GM23338 (cell line): ENCODE data around the gene ZEB2. TPM values are rescaled to one million over a fixed set of nuclear protein-coding genes. Genes with fewer than 3 reads are reported as not detected.

ENCODE experiments used
- ATAC-seq: fragments of 200-7000 bp; cut with Tn5 transposase; 3 replicates; pipeline ENCODE4 v1.9.1; 2020
- DNase-seq: peaks from one replicate; pipeline ENCODE4 v3.0.0-alpha.2; 2015; ENCODE audit warnings: low spot score
- H2AFZ ChIP-seq: fragments of 200-600 bp; sonication (generic); 2 replicates; pipeline ENCODE4 v1.8.0; 2016; ENCODE audit warnings: antibody characterized with exemption, mild to moderate bottlenecking, moderate library complexity
- H3F3A ChIP-seq: fragments of 200-600 bp; sonication (generic); replicated peaks from 2 replicates; pipeline ENCODE4 v1.8.0; 2017; ENCODE audit warnings: antibody characterized with exemption, mixed run types, low read depth
- H3K27ac ChIP-seq: fragments of 200-600 bp; sonication (generic); 2 replicates; pipeline ENCODE4 v1.6.1; 2016; ENCODE audit warnings: low read depth
- H3K27me3 ChIP-seq: fragments of 200-600 bp; sonication (generic); 2 replicates; pipeline ENCODE4 v1.8.0; 2016; ENCODE audit warnings: mild to moderate bottlenecking, mixed run types, moderate library complexity; ENCODE audit not compliant: insufficient read depth
- H3K36me3 ChIP-seq: fragments of 200-600 bp; sonication (generic); 2 replicates; pipeline ENCODE4 v1.8.0; 2016; ENCODE audit warnings: mild to moderate bottlenecking; ENCODE audit not compliant: insufficient read depth
- H3K4me1 ChIP-seq: fragments of 200-600 bp; sonication (generic); 2 replicates; pipeline ENCODE4 v1.8.0; 2016; ENCODE audit warnings: mild to moderate bottlenecking, moderate library complexity; ENCODE audit not compliant: insufficient read depth
- H3K4me2 ChIP-seq: fragments of 200-600 bp; sonication (generic); 2 replicates; pipeline ENCODE4 v1.7.1; 2017; ENCODE audit warnings: mixed run types
- H3K4me3 ChIP-seq: fragments of 200-600 bp; sonication (generic); 2 replicates; pipeline ENCODE4 v1.6.1; 2016; ENCODE audit warnings: mixed run types
- H3K79me2 ChIP-seq: fragments of 200-600 bp; sonication (generic); replicated peaks from 2 replicates; pipeline ENCODE4 v1.8.0; 2017; ENCODE audit warnings: mild to moderate bottlenecking; ENCODE audit not compliant: insufficient read depth
- H3K9me2 ChIP-seq: fragments of 200-600 bp; sonication (generic); 2 replicates; pipeline ENCODE4 v1.8.0; 2017; ENCODE audit not compliant: insufficient read depth
- H4K20me1 ChIP-seq: fragments of 200-600 bp; sonication (generic); replicated peaks from 2 replicates; pipeline ENCODE4 v1.8.0; 2017; ENCODE audit warnings: mild to moderate bottlenecking; ENCODE audit not compliant: insufficient read depth
- H3K27ac Mint-ChIP-seq: 2 replicates; pipeline ENCODE4 v1.8.0; 2020; ENCODE audit warnings: inconsistent platforms, mild to moderate bottlenecking, moderate library complexity, mixed read lengths
- H3K27me3 Mint-ChIP-seq: 3 replicates; pipeline ENCODE4 v1.8.0; 2022; ENCODE audit warnings: low read depth, mild to moderate bottlenecking, moderate library complexity, mixed read lengths, inconsistent platforms; ENCODE audit not compliant: insufficient read depth, poor library complexity
- H3K36me3 Mint-ChIP-seq: 3 replicates; pipeline ENCODE4 v1.8.0; 2021; ENCODE audit warnings: low read depth, mild to moderate bottlenecking, inconsistent platforms, moderate library complexity, mixed read lengths
- H3K4me1 Mint-ChIP-seq: 3 replicates; pipeline ENCODE4 v1.8.0; 2020; ENCODE audit warnings: mild to moderate bottlenecking, inconsistent platforms, mixed read lengths
- H3K4me3 Mint-ChIP-seq: 3 replicates; pipeline ENCODE4 v1.8.0; 2021; ENCODE audit warnings: moderate library complexity, mild to moderate bottlenecking, inconsistent platforms, mixed read lengths
- H3K9me3 Mint-ChIP-seq: 3 replicates; pipeline ENCODE4 v1.8.0; 2020; ENCODE audit warnings: moderate library complexity, mild to moderate bottlenecking, inconsistent platforms, mixed read lengths
- CREB1 ChIP-seq: fragments of 250-450 bp; sonication (Bioruptor Pico); IDR thresholded peaks from 2 replicates; pipeline ENCODE4 v1.5.0; 2020; ENCODE audit warnings: low read depth, mild to moderate bottlenecking, moderate library complexity
- ETS1 ChIP-seq: IDR thresholded peaks from 2 replicates; pipeline ENCODE4 v1.6.1; 2016; ENCODE audit warnings: antibody characterized with exemption
- EZH2 ChIP-seq: fragments of 200-600 bp; sonication (generic); IDR thresholded peaks from one replicate; pipeline ENCODE4 v1.8.0; 2017; ENCODE audit warnings: antibody characterized with exemption, mild to moderate bottlenecking, low read depth; ENCODE audit not compliant: unreplicated experiment
- EZH2phosphoT487 ChIP-seq: fragments of 200-600 bp; sonication (generic); IDR thresholded peaks from one replicate; pipeline ENCODE4 v1.8.1; 2018; ENCODE audit warnings: antibody characterized with exemption; ENCODE audit not compliant: unreplicated experiment
- NANOG ChIP-seq: IDR thresholded peaks from 2 replicates; pipeline ENCODE4 v1.6.1; 2016; ENCODE audit warnings: antibody characterized with exemption, borderline replicate concordance
- POLR2AphosphoS5 ChIP-seq: IDR thresholded peaks from 2 replicates; pipeline ENCODE4 v1.6.1; 2016; ENCODE audit warnings: antibody characterized with exemption, low read depth
- STAT1 ChIP-seq: IDR thresholded peaks from one replicate; pipeline ENCODE4 v1.6.1; 2016; ENCODE audit warnings: antibody characterized with exemption; ENCODE audit not compliant: unreplicated experiment
- ZNF114 ChIP-seq: fragments of 250-450 bp; sonication (Bioruptor Pico); IDR thresholded peaks from 2 replicates; pipeline ENCODE4 v1.5.0; 2020; ENCODE audit warnings: mild to moderate bottlenecking, moderate library complexity
- ZNF462 ChIP-seq: fragments of 250-450 bp; sonication (Bioruptor Pico); IDR thresholded peaks from 2 replicates; pipeline ENCODE4 v1.5.0; 2020; ENCODE audit warnings: mild to moderate bottlenecking, moderate library complexity
- polyA plus RNA-seq: library from polyadenylated mRNA; unstranded; fragments of >200 nt; fragmentation: Nextera tagmentation; extraction: Ambion mirVana; gene quantifications from 2 replicates; pipeline ENCODE4 v1.2.1, GENCODE V29; 2016
- total RNA-seq: library from RNA; depleted of rRNA; stranded (reverse); fragments of >200 nt; shearing (Covaris generic); gene quantifications from 2 replicates; pipeline ENCODE4 v1.2.3, GENCODE V29; 2014
- TF ChIP-seq, protein P1 (sequence below), 2 experiments: fragments of 200-600 bp in 1 of 2; sonication (generic) in 1 of 2; conservative IDR thresholded peaks; 2 replicates each; pipeline versions ENCODE4 v1.5.1 to v1.6.1; 2016 to 2017; ENCODE audit warnings: antibody characterized with exemption in 2 of 2, low read depth in 2 of 2, mild to moderate bottlenecking in 2 of 2, moderate library complexity in 1 of 2

ZEB2 gene
- total and polyA plus RNA-seq, 2 experiments from 2014 or later, result 0.45 TPM; not detected in 1

GRCh38 chr2:144426355-144426754, 93.6 kb downstream of the ZEB2 start:
- H3K4me1 Mint-ChIP-seq, result peaks cover 19% of the 10 kb centered on the region
- H4K20me1 ChIP-seq, result no peaks in the 10 kb centered on the region
- no peaks in the 10 kb centered on the region for H3F3A ChIP-seq
- no peaks in the 10 kb centered on the region for H3K9me3 Mint-ChIP-seq
- H3K4me1 ChIP-seq, result peaks cover 20% of the 10 kb centered on the region
- H3K27ac ChIP-seq, result no peak overlapping the region
- H3K4me3 Mint-ChIP-seq, result no peak overlapping the region
- H3K36me3 ChIP-seq, result no peaks in the 10 kb centered on the region
- no peak overlapping the region for H3K4me3 ChIP-seq
- ATAC-seq (no peak), DNase-seq (no peak)
- TF ChIP-seq POLR2AphosphoS5 (no peak), NANOG (no peak), EZH2phosphoT487 (no peak), ZNF114 (CRISPR knock-in tag) (no peak), ZNF462 (CRISPR knock-in tag) (no peak), ETS1 (no peak), EZH2 (no peak), CREB1 (CRISPR knock-in tag) (no peak), STAT1 (no peak)
- TF ChIP-seq, protein P1, sequence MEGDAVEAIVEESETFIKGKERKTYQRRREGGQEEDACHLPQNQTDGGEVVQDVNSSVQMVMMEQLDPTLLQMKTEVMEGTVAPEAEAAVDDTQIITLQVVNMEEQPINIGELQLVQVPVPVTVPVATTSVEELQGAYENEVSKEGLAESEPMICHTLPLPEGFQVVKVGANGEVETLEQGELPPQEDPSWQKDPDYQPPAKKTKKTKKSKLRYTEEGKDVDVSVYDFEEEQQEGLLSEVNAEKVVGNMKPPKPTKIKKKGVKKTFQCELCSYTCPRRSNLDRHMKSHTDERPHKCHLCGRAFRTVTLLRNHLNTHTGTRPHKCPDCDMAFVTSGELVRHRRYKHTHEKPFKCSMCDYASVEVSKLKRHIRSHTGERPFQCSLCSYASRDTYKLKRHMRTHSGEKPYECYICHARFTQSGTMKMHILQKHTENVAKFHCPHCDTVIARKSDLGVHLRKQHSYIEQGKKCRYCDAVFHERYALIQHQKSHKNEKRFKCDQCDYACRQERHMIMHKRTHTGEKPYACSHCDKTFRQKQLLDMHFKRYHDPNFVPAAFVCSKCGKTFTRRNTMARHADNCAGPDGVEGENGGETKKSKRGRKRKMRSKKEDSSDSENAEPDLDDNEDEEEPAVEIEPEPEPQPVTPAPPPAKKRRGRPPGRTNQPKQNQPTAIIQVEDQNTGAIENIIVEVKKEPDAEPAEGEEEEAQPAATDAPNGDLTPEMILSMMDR (conservative IDR thresholded peaks at IDR 0.05; ENCODE audit: low read depth in 2 of 2), result no peak
- no peaks in the 10 kb centered on the region for H3K9me2 ChIP-seq
- H2AFZ ChIP-seq, result no peak overlapping the region
- H3K79me2 ChIP-seq, result no peaks in the 10 kb centered on the region
- H3K27ac Mint-ChIP-seq, result no peak overlapping the region
- no peaks in the 10 kb centered on the region for H3K27me3 Mint-ChIP-seq
- H3K36me3 Mint-ChIP-seq, result no peaks in the 10 kb centered on the region
- H3K27me3 ChIP-seq, result no peaks in the 10 kb centered on the region
- no peak overlapping the region for H3K4me2 ChIP-seq
